SIG-M5 treated with dmso at 0.1 percent for 504 hours (cell line): ENCODE measurements around the gene GPR107.

Experiments used
- DNase-seq: peaks from one replicate; lab custom pipeline; 2025; ENCODE audit not compliant: unreplicated experiment; lab: John Stamatoyannopoulos, UW

GPR107 gene

DNA sequence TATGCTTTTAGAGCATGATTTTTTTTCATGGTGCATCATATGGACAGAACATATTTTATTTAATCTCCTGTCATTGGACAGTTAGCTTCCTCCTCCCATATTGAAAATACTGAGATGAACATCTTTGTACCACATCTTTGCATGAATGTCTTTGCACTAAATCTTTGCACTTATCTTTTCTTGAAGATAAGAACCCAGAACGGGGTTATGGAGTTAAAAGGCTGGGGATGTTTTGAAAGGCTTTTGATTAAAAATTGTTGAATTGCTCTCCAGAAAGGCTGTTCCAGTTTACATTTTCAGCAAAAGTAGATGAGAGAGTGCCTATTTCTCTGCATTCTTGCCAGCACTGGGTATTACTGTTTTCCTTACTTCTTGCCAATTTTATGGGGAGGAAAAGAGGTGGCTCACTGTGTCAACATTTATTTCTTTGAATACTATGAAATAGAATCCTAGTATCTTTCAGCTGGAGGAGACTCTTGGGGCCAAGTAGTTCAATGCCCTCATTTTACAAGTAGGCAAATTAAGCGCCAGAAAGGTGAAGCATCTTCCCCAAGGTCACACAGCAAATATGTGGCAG lies 125.7 kb downstream of the GPR107 start:
- no peak for DNase-seq

DNA sequence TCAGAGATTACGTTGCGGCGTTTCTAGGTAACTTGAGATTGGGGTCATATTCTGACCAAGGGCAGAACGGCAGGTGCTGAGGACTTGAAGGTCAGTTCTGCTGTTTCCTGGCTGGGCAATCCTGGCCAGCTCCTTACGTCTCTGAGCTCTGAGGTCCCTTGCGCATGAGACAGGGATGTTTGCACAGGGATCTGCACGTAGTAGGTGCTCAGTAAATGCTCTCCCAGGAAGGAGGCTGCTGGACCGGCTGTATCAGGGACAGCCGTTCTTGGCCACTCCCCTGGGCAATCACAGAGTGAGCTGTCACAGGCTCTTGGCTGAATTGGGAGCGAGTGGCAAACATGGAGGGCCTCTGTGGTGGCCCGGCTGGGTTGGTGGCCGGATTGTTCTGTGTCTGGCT lies 126.8 kb downstream of the GPR107 start:
- no peak for DNase-seq

DNA sequence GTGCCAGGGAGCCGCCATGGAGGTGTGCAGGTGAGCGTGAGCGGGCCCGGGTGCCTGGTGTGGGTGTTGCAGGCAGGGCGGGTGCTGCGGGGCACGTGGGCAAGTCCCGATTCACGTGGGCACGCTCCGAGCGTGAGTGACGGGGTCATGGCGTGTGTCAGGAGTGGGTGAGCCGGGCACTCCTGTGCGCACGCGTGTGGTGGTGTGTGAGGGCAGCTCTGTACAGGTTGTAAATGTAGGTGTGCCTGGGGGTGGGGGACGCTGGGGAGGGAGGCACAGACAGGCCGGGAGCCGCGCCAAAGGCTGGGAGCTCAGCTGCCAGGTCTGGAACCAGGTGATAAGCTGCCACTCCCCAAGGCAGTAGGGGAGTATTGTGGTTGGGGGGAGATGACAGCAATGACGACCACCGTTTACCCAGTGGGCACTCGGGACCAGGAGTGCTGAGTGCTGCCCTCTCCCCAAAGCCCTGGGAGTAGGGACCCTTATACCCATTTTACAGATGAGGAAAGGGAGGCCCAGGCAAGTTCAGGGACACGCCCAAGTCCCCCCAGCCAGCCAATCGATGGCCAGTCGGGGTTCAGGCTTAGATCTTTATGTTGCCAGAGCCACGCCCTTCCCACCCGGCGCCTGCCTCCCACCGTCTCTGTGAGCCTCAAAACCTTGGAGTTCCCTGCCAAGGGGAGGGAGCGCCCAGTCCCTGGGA lies 128.1 kb downstream of the GPR107 start:
- DNase-seq, result no peak

DNA sequence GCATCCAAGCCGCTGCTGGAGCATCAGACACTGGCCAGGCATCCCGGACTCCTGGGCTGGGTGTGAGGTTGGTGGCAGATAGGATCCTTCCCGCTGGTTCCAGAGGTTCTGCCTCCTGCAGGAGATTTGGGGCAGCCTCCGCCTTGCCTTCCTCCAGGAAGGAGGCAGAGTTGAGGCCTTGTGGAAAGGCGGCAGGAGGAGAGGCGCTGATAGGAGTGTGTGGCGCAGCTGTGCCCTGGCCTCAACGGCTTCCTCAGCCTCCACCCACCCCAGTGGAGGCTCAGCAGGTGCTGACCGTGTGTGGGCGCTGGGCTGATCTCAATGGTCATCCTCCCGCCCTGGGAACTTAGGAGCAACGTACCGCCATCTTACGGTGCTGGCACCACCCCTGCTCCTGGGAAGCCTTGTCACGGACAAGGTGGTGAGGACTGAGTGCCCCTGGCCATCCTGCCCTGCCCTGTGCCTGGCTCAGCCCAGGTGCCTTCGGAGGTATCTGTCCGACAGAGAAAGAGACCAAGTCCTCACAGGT lies 128.7 kb downstream of the GPR107 start:
- no peak for DNase-seq

DNA sequence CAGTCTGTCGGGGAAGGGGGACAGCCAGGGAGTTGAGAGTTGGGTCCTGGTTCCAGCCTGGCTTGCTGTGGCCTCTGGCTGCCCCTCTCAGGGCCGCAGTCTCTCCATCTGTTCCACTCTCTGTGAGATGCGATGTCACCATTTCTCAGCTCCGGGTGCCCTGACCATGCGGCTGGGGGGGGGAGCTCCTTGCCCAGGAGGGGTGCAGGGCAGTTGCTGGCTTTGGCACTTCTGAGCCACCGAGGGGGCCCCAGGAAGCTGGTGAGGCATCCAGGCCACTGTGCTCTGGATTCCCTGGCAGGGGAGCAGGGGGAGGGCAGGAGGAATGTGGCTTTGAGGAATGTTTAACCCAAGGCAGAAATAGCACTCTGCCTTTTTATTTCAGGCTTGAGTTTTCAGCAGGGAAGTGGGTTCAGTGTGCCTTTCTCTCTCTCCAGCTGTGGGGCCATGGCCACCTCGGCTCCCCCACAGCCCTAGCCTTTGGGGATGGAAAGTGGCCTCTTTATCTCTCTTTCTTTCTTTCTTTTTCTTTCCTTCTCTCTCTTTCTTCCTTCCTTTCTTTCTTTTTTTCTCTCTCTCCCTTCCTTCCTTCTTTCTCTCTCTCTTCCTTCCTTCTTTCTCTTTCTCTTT lies 129.5 kb downstream of the GPR107 start:
- no peak for DNase-seq

DNA sequence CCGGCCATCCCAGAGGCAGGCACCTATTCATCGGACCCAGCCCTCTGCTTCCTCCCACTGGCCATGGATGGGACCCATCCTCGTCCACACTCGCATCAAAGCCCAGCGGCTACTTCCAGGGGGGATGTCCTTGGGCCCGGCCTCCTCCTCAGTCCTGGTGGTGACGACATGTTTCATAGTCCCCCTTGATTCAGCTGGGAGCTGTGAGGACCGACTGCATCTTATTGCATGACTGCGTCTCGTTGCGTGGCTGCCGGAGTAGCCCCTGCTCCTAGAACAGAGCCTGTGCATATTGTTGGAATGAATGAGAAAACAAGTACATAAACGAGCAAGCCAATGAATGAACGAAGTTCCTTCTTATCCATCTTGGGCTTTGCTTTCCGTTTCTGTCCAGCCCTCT lies 131.3 kb downstream of the GPR107 start:
- DNase-seq, result no peak

DNA sequence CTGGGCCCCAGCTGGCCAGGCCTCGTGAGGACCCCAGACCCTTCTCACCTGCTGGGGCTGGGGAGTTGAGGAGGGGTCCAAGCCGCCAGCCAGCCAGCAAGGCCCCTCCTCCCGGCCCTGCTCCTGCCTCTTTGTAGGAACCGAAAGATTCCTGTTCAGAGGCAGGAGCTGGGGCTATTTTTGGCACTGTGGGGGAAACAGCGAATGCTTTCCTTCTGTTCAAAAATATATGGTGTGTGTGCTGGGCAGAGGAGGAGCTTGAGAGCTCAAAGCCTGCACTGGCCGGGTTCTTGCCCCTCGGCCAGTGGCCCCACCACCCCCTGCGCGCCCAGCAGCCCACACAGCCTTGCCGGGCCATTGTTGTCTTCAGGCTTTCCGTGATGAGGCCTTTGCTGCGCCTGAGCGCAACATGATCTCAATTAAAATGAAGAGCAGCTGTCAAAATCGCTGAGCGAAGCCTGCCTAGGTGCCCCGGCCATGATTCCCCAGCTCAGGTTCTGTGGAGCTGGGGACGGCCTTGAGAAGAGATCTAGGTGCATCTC lies 131.9 kb downstream of the GPR107 start:
- DNase-seq, result no peak

DNA sequence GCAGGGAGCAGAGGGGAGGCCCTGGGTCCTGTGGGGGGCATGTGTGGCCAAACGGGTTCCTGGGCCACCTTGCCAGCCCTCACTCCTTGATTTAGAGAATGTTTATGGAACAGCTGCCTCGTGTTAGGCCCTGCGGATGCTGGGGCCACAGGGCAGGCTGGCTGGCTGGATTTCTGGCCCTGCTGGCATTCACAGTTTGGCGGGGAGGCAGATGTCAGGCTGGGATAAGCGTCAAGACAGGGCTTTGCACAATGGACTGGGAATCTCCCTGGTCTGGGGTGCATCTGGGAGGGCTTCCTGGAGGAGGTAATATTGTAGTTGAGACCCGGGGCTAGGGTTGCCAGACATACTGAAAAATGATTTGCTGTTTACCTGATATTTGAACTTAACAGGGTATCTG lies 132.3 kb downstream of the GPR107 start:
- no peak for DNase-seq

DNA sequence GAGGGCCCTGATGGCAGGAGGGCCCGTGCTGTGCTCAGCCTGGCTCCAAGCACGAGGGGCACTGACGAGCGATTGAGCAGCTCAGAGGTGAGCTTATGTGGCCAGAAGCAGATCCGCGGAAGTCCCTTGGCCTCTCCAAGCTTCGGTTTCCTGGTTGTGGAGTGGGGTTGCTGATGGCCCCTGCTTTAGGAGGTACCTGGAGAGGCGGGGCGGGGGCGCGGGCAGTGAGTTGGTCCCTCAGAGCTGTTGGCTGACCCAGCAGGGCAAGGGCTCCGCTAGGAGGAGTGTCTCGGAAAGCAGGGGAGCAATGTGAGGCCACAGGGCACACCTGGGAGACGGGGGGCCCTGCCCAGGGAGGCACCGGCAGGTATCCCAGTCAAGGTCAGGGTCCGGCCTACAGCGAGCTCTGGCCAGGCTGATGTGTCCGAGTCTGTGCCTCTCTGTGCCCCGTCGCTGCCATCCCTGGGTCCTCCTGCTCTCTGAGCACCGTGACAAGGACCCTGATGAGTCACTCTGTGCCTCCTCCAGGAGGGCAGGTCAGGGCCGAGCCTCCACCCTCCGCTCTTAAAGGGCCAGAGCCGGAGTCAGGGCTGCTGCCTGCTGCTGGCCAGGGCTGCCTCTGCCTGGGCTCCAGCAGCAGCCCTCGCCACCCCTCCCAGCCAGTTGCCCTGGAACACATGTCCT lies 133.3 kb downstream of the GPR107 start:
- peak; percentile 45 for DNase-seq

DNA sequence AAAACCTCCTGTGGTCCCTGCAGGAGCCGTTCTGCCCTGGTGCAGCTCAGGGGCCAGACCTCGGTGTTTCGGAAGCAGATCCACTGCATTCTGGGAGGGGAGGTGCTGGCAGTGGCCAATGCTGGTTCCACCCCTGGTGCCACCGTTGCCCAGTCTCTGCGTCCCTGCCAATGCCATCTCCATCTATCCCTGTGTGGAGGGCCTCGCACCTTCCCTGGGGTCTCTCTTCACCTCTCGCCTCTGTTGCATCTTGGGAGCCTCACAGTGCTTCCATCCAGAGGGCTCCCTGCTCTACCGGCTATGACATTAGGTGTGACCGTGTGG lies 133.8 kb downstream of the GPR107 start:
- DNase-seq, result no peak

DNA sequence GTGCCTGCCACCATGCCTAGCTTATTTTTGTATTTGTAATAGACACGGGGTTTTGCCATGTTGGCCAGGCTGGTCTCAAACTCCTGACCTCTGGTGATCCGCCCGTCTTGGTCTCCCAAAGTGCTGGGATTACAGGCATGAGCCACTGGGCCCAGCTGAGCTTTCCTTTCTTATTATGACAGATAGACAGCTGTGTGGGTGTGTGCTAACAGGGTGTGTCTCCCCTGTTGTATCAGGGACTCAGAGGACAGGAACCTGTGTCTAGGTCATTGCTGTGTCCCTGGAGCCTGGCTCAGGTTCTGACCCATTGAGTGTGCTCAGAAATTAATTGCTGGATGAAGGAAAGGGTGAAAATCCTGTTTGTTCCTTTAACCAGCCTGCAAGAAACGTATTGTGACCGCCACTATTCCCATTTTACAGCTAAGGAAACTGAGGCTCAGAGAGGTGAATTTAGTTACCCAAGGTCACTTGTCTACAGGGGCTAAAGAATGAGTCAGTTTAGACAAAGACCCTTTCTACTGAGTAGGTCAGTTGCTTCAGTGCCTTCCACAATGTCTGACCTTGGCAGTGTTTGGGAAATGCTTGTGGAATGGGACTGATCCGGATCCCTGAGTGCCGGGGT lies 135.3 kb downstream of the GPR107 start:
- DNase-seq, result no peak
